ENCODE measurements around the gene TMEM53.

- TF ChIP-seq CTCF (IDR thresholded peaks at IDR 0.05; ENCODE audit: insufficient read depth, low read length, poor library complexity, severe bottlenecking) (no peak), EZH2phosphoT487 (conservative IDR thresholded peaks at IDR 0.05; ENCODE audit: low read length) (no peak)
Measured at GRCh38 chr1:44678626-44679025, 4.3 kb upstream of the TMEM53 start.

All from SU-DHL-6 (cell line).